Thyroid gland (tissue), 4 donors: ENCODE results near the gene OR2T27. TPM values are rescaled to one million over a fixed set of nuclear protein-coding genes. Genes with fewer than 3 reads are reported as not detected.
"Not testable (repeated sequence)": the region's sequence is repeated elsewhere in the genome, so short reads cannot be mapped to it uniquely, and the experiment has no call there.

Source experiments
- DNase-seq, 2 donors: peaks; one replicate each; pipeline ENCODE4 v3.0.0-alpha.2; 2019
- H3K27ac ChIP-seq, 3 donors: fragments of 200-600 bp; sonication (generic); 1 replicate in 2 of 3; 2 replicates in 1 of 3; pipeline ENCODE4 v1.5.1; 2016 to 2019; ENCODE audit warnings: mild to moderate bottlenecking in 1 of 3, moderate library complexity in 1 of 3
- H3K27me3 ChIP-seq: fragments of 200-600 bp; sonication (generic); one replicate; pipeline ENCODE4 v1.5.1; 2019
- H3K36me3 ChIP-seq, 2 donors: fragments of 200-600 bp; sonication (generic); one replicate each; pipeline ENCODE4 v1.5.1; 2016 to 2019
- H3K4me1 ChIP-seq, 2 donors: fragments of 200-600 bp; sonication (generic); one replicate each; pipeline ENCODE4 v1.5.1; 2017 to 2019
- H3K4me3 ChIP-seq, 3 donors: fragments of 200-600 bp; sonication (generic); replicated peaks in 1 of 3; 1 replicate in 2 of 3; 2 replicates in 1 of 3; pipeline ENCODE4 v1.5.1; 2016; ENCODE audit warnings: mild to moderate bottlenecking in 1 of 3
- H3K9me3 ChIP-seq: fragments of 200-600 bp; sonication (generic); one replicate; pipeline ENCODE4 v1.5.1; 2017
- CTCF ChIP-seq, 6 experiments: fragments of 200-600 bp in 3 of 6; fragments of 450-650 bp in 3 of 6; sonication (generic) in 3 of 6; IDR thresholded peaks; one replicate each; pipeline ENCODE4 v1.5.1; 2016 to 2019; ENCODE audit warnings: antibody characterized with exemption in 6 of 6, mild to moderate bottlenecking in 2 of 6, inconsistent platforms in 1 of 6, moderate library complexity in 1 of 6
- POLR2A ChIP-seq, 2 donors: fragments of 450-650 bp; IDR thresholded peaks; one replicate each; pipeline ENCODE4 v1.6.1; 2017; ENCODE audit warnings: antibody characterized with exemption in 2 of 2, mild to moderate bottlenecking in 2 of 2, moderate library complexity in 1 of 2
- WGBS, 2 donors: methylation state at CpG; one replicate each; pipeline ENCODE4 v1.1.5; 2017; 5-methylcytosine and 5-hydroxymethylcytosine counted together
- intact Hi-C: fragments of 100-400 bp; cut with DNase I; formaldehyde crosslinking; loops from one replicate; pipeline ENCODE4 v1.15.1; 2023
- total RNA-seq, 4 donors: library from RNA; depleted of rRNA; stranded (reverse); fragments of >200 nt; gene quantifications; one replicate each; pipeline ENCODE4 v1.2.3, GENCODE V29; 2016

Gene OR2T27
- total RNA-seq, 4 donors from 2014 or later = not detected

- DNase-seq = no peak
- WGBS, 2 donors = 86 to 88% methylated on average over 4 of the region's 4 CpGs
- intact Hi-C loops = no loop called here
- no peak overlapping the region for H3K27ac ChIP-seq
- no peaks in the 10 kb centered on the region for H3K36me3 ChIP-seq
- no peaks in the 10 kb centered on the region for H3K27me3 ChIP-seq
- TF ChIP-seq POLR2A (IDR thresholded peaks at IDR 0.05) (no peak), CTCF (IDR thresholded peaks at IDR 0.05) (no peak)
- no peaks in the 10 kb centered on the region for H3K4me1 ChIP-seq
- no peak overlapping the region for H3K4me3 ChIP-seq
- H3K9me3 ChIP-seq = no peaks in the 10 kb centered on the region
Measured at GRCh38 chr1:248688527-248689298, 33.4 kb upstream of the OR2T27 start.

GRCh38 chr1:248686815-248687214 lies 31.5 kb upstream of the OR2T27 start:
- Histone ChIP-seq H3K9me3 (no peaks in the 10 kb centered on the region), H3K36me3 (no peaks in the 10 kb centered on the region), H3K27ac (no peak overlapping the region), H3K4me3 (no peak overlapping the region), H3K27me3 (no peaks in the 10 kb centered on the region), H3K4me1 (no peaks in the 10 kb centered on the region)
- intact Hi-C loops = no loop called here
- 33 to 46% methylated on average over 3 of the region's 3 CpGs for WGBS, 2 donors
- peak in 1 of 2 donors; percentile 9 for DNase-seq
- TF ChIP-seq CTCF (IDR thresholded peaks at IDR 0.05) (peak in 1 of 6 experiments; percentile 23), POLR2A (IDR thresholded peaks at IDR 0.05) (no peak)

GRCh38 chr1:248681651-248682050 lies 26.3 kb upstream of the OR2T27 start:
- Histone ChIP-seq H3K27ac (no peak overlapping the region), H3K27me3 (no peaks in the 10 kb centered on the region), H3K9me3 (no peaks in the 10 kb centered on the region), H3K4me1 (no peaks in the 10 kb centered on the region), H3K4me3 (no peak overlapping the region), H3K36me3 (no peaks in the 10 kb centered on the region)
- DNase-seq = no peak
- intact Hi-C loops = no loop called here
- 89 to 90% methylated on average over 8 of the region's 8 CpGs for WGBS, 2 donors
- TF ChIP-seq CTCF (IDR thresholded peaks at IDR 0.05) = no peak
- no peak for TF ChIP-seq POLR2A (IDR thresholded peaks at IDR 0.05)

GRCh38 chr1:248670003-248670402 lies 14.7 kb upstream of the OR2T27 start:
- no peaks in the 10 kb centered on the region for H3K9me3 ChIP-seq
- WGBS, 2 donors = 57 to 75% methylated on average over 1 of the region's 1 CpG
- H3K27ac ChIP-seq = no peak overlapping the region
- no peaks in the 10 kb centered on the region for H3K4me1 ChIP-seq
- intact Hi-C loops = no loop called here
- H3K27me3 ChIP-seq = no peaks in the 10 kb centered on the region
- H3K36me3 ChIP-seq = no peaks in the 10 kb centered on the region
- H3K4me3 ChIP-seq = no peak overlapping the region
- DNase-seq = no peak
- TF ChIP-seq POLR2A (IDR thresholded peaks at IDR 0.05) = no peak
- no peak for TF ChIP-seq CTCF (IDR thresholded peaks at IDR 0.05)

- WGBS, 2 donors = 73 to 78% methylated on average over 5 of the region's 5 CpGs
- H3K36me3 ChIP-seq, H3K27ac ChIP-seq, H3K9me3 ChIP-seq, intact Hi-C loops, H3K4me1 ChIP-seq, H3K4me3 ChIP-seq, H3K27me3 ChIP-seq, DNase-seq: not testable (repeated sequence)
Measured at GRCh38 chr1:248663453-248664328, 8.4 kb upstream of the OR2T27 start.

- H3K27me3 ChIP-seq, H3K36me3 ChIP-seq, H3K4me3 ChIP-seq, DNase-seq, H3K27ac ChIP-seq, intact Hi-C loops, H3K4me1 ChIP-seq, H3K9me3 ChIP-seq: not testable (repeated sequence)
- whole genome bisulfite sequencing, 2 donors = 72 to 80% methylated on average over 6 of the region's 6 CpGs
Measured at GRCh38 chr1:248656797-248657196, 1.5 kb upstream of the OR2T27 start.

- H3K9me3 ChIP-seq, H3K27me3 ChIP-seq, DNase-seq, intact Hi-C loops, H3K27ac ChIP-seq, H3K36me3 ChIP-seq, H3K4me1 ChIP-seq, H3K4me3 ChIP-seq: not testable (repeated sequence)
- no CpG with 5 or more reads among the region's 1 CpG for WGBS, 2 donors
Measured at GRCh38 chr1:248648770-248649536, 6.4 kb downstream of the OR2T27 start.

GRCh38 chr1:248645178-248645577 lies 10.2 kb downstream of the OR2T27 start, which contains the start of gene OR2T35:
TSS of gene OR2T35 (minus strand) at chr1:248645278. CDS start at chr1:248639258, 6,020 bp downstream.
- DNase-seq, H3K27me3 ChIP-seq, H3K4me3 ChIP-seq, H3K36me3 ChIP-seq, H3K9me3 ChIP-seq, H3K27ac ChIP-seq, H3K4me1 ChIP-seq, intact Hi-C loops: not testable (repeated sequence)
- WGBS, 2 donors = 89 to 100% methylated on average over 1 to 2 of the region's 3 CpGs
